CD14-positive monocyte (primary cell): ENCODE results near the gene PHYHD1. TPM values are rescaled to one million over a fixed set of nuclear protein-coding genes. Genes with fewer than 3 reads are reported as not detected.
A peak's percentile ranks its signal among the peaks of the same experiment; 100 is the strongest.

Source experiments
- DNase-seq, 3 donors: peaks; one replicate each; pipeline ENCODE4 v3.0.0-alpha.2; 2011 to 2022
- H2AFZ ChIP-seq: 2 replicates; pipeline ENCODE4 v1.6.0; 2012; ENCODE audit warnings: mild to moderate bottlenecking, low read depth, low read length, inconsistent platforms; ENCODE audit not compliant: insufficient read depth, poor library complexity, severe bottlenecking
- H3K27ac ChIP-seq, 2 donors: 1 replicate in 1 of 2; 2 replicates in 1 of 2; pipeline ENCODE4 v1.5.1; 2012 to 2013; ENCODE audit warnings: low read length in 2 of 2, control low read depth in 1 of 2, inconsistent platforms in 1 of 2, low read depth in 1 of 2, mild to moderate bottlenecking in 1 of 2
- H3K27me3 ChIP-seq, 2 donors: one replicate each; pipeline versions ENCODE4 v1.6.0 to v1.6.1; 2011 to 2013; ENCODE audit warnings: low read length in 2 of 2; ENCODE audit not compliant: control insufficient read depth in 2 of 2, insufficient read depth in 2 of 2
- H3K36me3 ChIP-seq, 2 donors: replicated peaks in 1 of 2; 1 replicate in 1 of 2; 2 replicates in 1 of 2; pipeline versions ENCODE4 v1.5.1 to v1.6.1; 2012 to 2013; ENCODE audit warnings: low read length in 2 of 2, control low read depth in 1 of 2, inconsistent platforms in 1 of 2, mild to moderate bottlenecking in 1 of 2; ENCODE audit not compliant: insufficient read depth in 2 of 2, control insufficient read depth in 1 of 2
- H3K4me1 ChIP-seq, 2 donors: 1 replicate in 1 of 2; 2 replicates in 1 of 2; pipeline versions ENCODE4 v1.5.1 to v1.6.1; 2012 to 2013; ENCODE audit warnings: low read length in 2 of 2, control low read depth in 1 of 2, inconsistent platforms in 1 of 2, mild to moderate bottlenecking in 1 of 2, moderate library complexity in 1 of 2; ENCODE audit not compliant: insufficient read depth in 2 of 2, control insufficient read depth in 1 of 2
- H3K4me2 ChIP-seq: replicated peaks from 2 replicates; pipeline ENCODE3; 2012; ENCODE audit warnings: low read length, moderate library complexity, mild to moderate bottlenecking; ENCODE audit not compliant: poor library complexity, severe bottlenecking; ENCODE audit errors: extremely low read depth
- H3K4me3 ChIP-seq, 3 experiments: fragments of 200-600 bp in 1 of 3; sonication (generic) in 1 of 3; replicated peaks in 1 of 3; 1 replicate in 2 of 3; 2 replicates in 1 of 3; pipeline ENCODE4 v1.5.1; 2011 to 2013; ENCODE audit warnings: low read length in 3 of 3, mild to moderate bottlenecking in 3 of 3, control low read depth in 2 of 3, low read depth in 2 of 3, inconsistent platforms in 1 of 3, moderate library complexity in 1 of 3
- H3K79me2 ChIP-seq: 2 replicates; pipeline ENCODE4 v1.6.0; 2012; ENCODE audit warnings: mild to moderate bottlenecking, control low read depth, inconsistent platforms, low read length, moderate library complexity; ENCODE audit not compliant: insufficient read depth
- H3K9ac ChIP-seq: 2 replicates; pipeline ENCODE4 v1.6.0; 2017; ENCODE audit warnings: low read length, mild to moderate bottlenecking; ENCODE audit not compliant: insufficient read depth, poor library complexity, severe bottlenecking
- H3K9me3 ChIP-seq, 2 donors: replicated peaks in 1 of 2; 1 replicate in 1 of 2; 2 replicates in 1 of 2; pipeline versions ENCODE4 v1.5.1 to v1.6.1; 2012 to 2013; ENCODE audit warnings: low read length in 2 of 2, control low read depth in 1 of 2; ENCODE audit not compliant: control insufficient read depth in 1 of 2, insufficient read depth in 1 of 2
- H4K20me1 ChIP-seq: 2 replicates; pipeline ENCODE4 v1.6.0; 2012; ENCODE audit warnings: mild to moderate bottlenecking, low read length, control low read depth, moderate library complexity; ENCODE audit not compliant: insufficient read depth
- H3K27ac Mint-ChIP-seq, 7 donors: one replicate each; pipeline ENCODE4 v1.8.0; 2020; ENCODE audit warnings: mild to moderate bottlenecking in 7 of 7, mixed read lengths in 7 of 7, moderate library complexity in 6 of 7, inconsistent platforms in 2 of 7
- H3K27me3 Mint-ChIP-seq, 3 donors: one replicate each; pipeline ENCODE4 v1.8.0; 2021 to 2022; ENCODE audit warnings: low read depth in 3 of 3, mild to moderate bottlenecking in 3 of 3, mixed read lengths in 3 of 3, moderate library complexity in 3 of 3, inconsistent platforms in 1 of 3
- H3K36me3 Mint-ChIP-seq, 2 donors: one replicate each; pipeline ENCODE4 v1.8.0; 2020; ENCODE audit warnings: mixed read lengths in 2 of 2, inconsistent platforms in 1 of 2, mild to moderate bottlenecking in 1 of 2
- H3K4me1 Mint-ChIP-seq: one replicate; pipeline ENCODE4 v1.8.0; 2020; ENCODE audit warnings: mild to moderate bottlenecking, mixed read lengths
- H3K4me3 Mint-ChIP-seq, 2 donors: one replicate each; pipeline ENCODE4 v1.8.0; 2020; ENCODE audit warnings: mild to moderate bottlenecking in 2 of 2, mixed read lengths in 2 of 2, moderate library complexity in 1 of 2
- H3K9me3 Mint-ChIP-seq, 7 donors: one replicate each; pipeline ENCODE4 v1.8.0; 2020 to 2022; ENCODE audit warnings: mixed read lengths in 7 of 7, mild to moderate bottlenecking in 6 of 7, moderate library complexity in 6 of 7, inconsistent platforms in 2 of 7
- WGBS: methylation state at CpG from one replicate; pipeline ENCODE4 v1.1.5; 2013; ENCODE audit warnings: missing lambda C conversion rate; ENCODE audit not compliant: insufficient coverage; 5-methylcytosine and 5-hydroxymethylcytosine counted together
- intact Hi-C, 2 donors: fragments of 100-400 bp; cut with micrococcal nuclease; formaldehyde crosslinking; loops; one replicate each; pipeline versions ENCODE4 v1.15.0 to v1.15.1; 2023
- polyA plus RNA-seq, 3 donors: library from polyadenylated mRNA; depleted of rRNA in 1 of 3; unstranded in 2 of 3; stranded (reverse) in 1 of 3; fragments of 300-500 nt in 2 of 3; fragments of >200 nt in 1 of 3; fragmentation: Illumina TruSeq in 2 of 3; gene quantifications; 1 replicate in 2 of 3; 2 replicates in 1 of 3; pipeline ENCODE4 v1.2.3, GENCODE V29; 2012 to 2021
- TF ChIP-seq, protein P1 (sequence below): fragments of 200-600 bp; IDR thresholded peaks from one replicate; pipeline ENCODE4 v1.8.0; 2022; ENCODE audit warnings: antibody characterized with exemption, mild to moderate bottlenecking

PHYHD1 gene
- polyA plus RNA-seq, 3 donors: 0.29 TPM; not detected in 2

- H3K27ac Mint-ChIP-seq: peak overlapping the region in 1 of 7 donors; percentile 25
- no peak overlapping the region for H3K4me3 Mint-ChIP-seq
- Histone ChIP-seq H3K79me2 (peaks cover 43% of the 10 kb centered on the region), H4K20me1 (peaks cover 25% of the 10 kb centered on the region), H3K9me3 (no peaks in the 10 kb centered on the region), H3K9ac (no peak overlapping the region), H3K27me3 (no peaks in the 10 kb centered on the region), H3K4me2 (no peak overlapping the region), H3K4me3 (no peak overlapping the region), H3K36me3 (peaks cover 40 to 68% of the 10 kb centered on the region in 2 donors), H2AFZ (no peak overlapping the region), H3K4me1 (peaks cover 6 to 7% of the 10 kb centered on the region in 2 donors), H3K27ac (no peak overlapping the region)
- 69% methylated on average over 5 of the region's 9 CpGs for WGBS
- TF ChIP-seq, protein P1, sequence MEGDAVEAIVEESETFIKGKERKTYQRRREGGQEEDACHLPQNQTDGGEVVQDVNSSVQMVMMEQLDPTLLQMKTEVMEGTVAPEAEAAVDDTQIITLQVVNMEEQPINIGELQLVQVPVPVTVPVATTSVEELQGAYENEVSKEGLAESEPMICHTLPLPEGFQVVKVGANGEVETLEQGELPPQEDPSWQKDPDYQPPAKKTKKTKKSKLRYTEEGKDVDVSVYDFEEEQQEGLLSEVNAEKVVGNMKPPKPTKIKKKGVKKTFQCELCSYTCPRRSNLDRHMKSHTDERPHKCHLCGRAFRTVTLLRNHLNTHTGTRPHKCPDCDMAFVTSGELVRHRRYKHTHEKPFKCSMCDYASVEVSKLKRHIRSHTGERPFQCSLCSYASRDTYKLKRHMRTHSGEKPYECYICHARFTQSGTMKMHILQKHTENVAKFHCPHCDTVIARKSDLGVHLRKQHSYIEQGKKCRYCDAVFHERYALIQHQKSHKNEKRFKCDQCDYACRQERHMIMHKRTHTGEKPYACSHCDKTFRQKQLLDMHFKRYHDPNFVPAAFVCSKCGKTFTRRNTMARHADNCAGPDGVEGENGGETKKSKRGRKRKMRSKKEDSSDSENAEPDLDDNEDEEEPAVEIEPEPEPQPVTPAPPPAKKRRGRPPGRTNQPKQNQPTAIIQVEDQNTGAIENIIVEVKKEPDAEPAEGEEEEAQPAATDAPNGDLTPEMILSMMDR: no peak
- peaks cover 14% of the 10 kb centered on the region for H3K4me1 Mint-ChIP-seq
- peaks cover 0 to 2% (median 1%) of the 10 kb centered on the region in 3 donors for H3K27me3 Mint-ChIP-seq
- H3K9me3 Mint-ChIP-seq: peaks cover 0 to 3% (median 0%) of the 10 kb centered on the region in 7 donors
- H3K36me3 Mint-ChIP-seq: peaks cover 44 to 69% of the 10 kb centered on the region in 2 donors
- intact Hi-C loops: loop anchor here in 1 of 2 donors (10.0 kb wide), 1 partner anchor 57 kb away; the partner anchor contains the start of genes DOLK and NUP188
- DNase-seq: no peak
Observed at GRCh38 chr9:128887914-128888350, 32.9 kb upstream of the PHYHD1 start.

- Histone ChIP-seq H3K4me2 (no peak overlapping the region), H4K20me1 (peaks cover 9% of the 10 kb centered on the region), H3K27ac (no peak overlapping the region), H3K79me2 (peaks cover 13% of the 10 kb centered on the region), H3K4me1 (no peaks in the 10 kb centered on the region), H3K9ac (no peak overlapping the region), H3K27me3 (no peaks in the 10 kb centered on the region), H3K4me3 (no peak overlapping the region), H3K36me3 (peaks cover 38 to 80% of the 10 kb centered on the region in 2 donors), H2AFZ (no peak overlapping the region), H3K9me3 (no peaks in the 10 kb centered on the region)
- peaks cover 44 to 80% of the 10 kb centered on the region in 2 donors for H3K36me3 Mint-ChIP-seq
- no peaks in the 10 kb centered on the region for H3K4me1 Mint-ChIP-seq
- 98% methylated on average over 14 of the region's 15 CpGs for WGBS
- H3K9me3 Mint-ChIP-seq: peaks cover 0 to 3% (median 0%) of the 10 kb centered on the region in 7 donors
- TF ChIP-seq, protein P1: no peak
- intact Hi-C loops: no loop called here
- peak overlapping the region in 1 of 7 donors; percentile 13 for H3K27ac Mint-ChIP-seq
- H3K27me3 Mint-ChIP-seq: peaks cover 0 to 2% (median 0%) of the 10 kb centered on the region in 3 donors
- H3K4me3 Mint-ChIP-seq: no peak overlapping the region
- no peak for DNase-seq
Observed at GRCh38 chr9:128891321-128892220, 29.2 kb upstream of the PHYHD1 start.
